Stimulated activated CD8-positive, alpha-beta memory T cell treated with anti-CD3 and anti-CD28 coated beads, Interleukin-12 subunit alpha, Interleukin-12 subunit beta, amount 100 ng/mL, for 24 hours (primary cell): Measurements from ENCODE around the gene MYOM1.
"Not testable (repeated sequence)": the region's sequence is repeated elsewhere in the genome, so short reads cannot be mapped to it uniquely, and the experiment has no call there.

ENCODE experiments used
- DNase-seq: peaks from one replicate; pipeline ENCODE4 v3.0.0-alpha.2; 2020; ENCODE audit errors: extremely low read depth

The MYOM1 gene

DNA sequence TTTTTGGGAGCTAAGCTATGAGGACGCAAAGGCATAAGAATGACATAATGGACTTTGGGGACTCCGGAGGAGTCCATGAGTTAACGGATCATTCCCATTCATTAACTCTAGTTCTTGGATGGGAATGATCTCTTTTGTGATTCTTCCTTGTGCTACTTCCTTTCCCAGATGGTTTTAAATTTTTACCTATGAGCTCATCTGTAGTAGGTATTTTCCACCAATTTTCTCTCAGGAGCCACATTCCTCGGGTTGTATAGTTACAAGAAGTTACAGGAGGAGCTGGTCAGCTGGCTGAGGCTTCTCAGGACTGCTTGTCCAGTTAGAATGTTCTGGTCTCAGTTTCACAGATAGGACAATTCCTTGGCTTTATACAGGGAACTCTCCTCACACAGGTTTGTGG is 164.0 kb downstream of the MYOM1 start:
- no peak for DNase-seq

DNA sequence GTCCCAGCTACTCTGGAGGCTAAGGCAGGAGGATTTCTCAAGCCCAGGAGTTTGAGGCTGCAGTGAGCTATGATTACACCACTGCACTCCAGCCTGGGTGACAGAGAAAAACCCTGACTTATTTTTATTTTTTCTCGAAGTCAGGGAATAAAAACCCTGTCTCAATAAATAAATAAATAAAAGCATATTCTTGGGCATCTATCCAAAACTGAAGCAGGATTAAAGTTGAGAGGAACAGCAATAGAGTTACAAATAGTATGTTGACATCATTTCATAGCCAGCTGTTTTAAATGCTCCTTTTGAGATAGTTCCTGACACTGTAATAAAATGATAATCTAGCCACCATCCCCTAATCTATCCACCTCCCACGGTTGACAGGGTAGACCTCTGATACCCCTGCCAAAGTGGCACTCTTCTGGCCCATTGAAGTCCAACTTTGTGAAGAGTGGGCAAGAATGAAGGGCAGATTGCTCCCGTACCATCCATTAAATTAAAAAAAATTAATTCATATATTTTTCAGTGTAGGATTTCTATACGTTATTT is 164.5 kb downstream of the MYOM1 start:
- no peak for DNase-seq

DNA sequence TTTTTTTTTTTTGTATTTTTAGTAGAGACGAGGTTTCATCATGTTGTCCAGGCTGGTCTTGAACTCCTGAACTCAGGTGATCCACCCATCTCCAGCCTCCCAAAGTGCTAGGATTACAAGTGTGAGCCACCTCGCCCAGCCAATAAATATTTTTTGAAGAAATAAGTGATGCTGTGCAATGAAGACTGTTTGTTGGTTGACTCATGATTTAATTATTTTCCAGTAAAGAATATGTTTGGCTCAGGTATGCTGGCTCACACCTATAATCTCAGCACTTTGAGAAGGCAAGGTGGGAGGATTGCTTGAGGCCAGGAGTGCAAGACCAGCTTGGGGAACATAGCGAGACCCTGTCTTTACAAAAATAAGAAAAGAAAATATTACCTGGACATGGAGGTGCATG is 165.0 kb downstream of the MYOM1 start:
- DNase-seq: no peak

DNA sequence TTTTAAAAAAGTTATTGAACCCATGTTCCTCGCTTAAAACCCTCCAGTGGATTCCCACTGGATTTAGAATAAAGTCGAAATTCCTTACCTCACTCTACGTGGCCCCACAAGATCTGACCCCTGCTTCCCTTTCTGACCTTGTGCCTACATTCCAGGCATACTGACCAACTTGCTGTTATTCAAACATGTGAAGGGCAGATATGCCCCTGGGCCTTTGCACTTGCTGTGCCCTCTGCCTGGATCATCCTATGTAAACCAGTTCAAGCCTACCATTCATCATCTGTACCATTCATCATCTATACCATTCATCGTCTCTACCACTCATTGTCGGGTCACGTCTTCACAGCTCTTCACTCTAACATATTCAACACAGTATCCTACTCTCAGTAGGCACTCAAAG is 165.6 kb downstream of the MYOM1 start:
- no peak for DNase-seq

DNA sequence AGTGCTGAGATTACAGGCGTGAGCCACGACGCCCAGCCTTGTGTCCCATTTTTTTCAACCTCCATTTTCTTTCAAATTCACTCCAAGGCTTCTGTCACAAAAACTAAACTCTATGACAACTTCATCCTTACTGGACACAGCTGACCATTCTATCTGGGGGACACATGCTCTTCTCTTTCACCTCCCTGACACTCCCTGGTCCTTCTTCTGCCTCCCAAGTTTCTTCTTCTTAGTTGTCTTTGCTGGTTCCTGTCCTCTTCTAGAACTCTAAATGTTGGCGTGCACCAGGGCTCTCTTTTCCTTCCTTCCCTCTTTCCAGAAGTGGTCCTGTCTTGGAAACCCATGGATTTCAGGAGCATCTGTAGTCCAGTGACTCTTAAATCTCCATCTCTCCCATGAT is 166.7 kb downstream of the MYOM1 start:
- no peak for DNase-seq

DNA sequence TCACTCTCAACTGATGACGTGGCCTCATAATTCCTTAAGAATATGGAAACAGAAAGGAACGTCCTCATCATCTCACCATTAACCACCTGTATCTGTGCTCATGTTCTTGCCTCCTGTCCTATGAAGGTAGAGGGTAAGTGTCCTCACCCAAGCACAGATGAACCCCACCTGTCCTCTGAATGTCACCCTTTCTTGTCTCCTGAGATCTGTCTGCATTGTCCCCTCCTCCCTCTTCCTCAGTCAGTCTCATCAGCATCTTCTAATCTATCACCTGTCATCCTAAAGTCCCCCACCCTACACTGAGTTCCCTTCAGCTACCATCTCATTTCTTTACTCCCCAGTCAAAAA is 167.4 kb downstream of the MYOM1 start:
- no peak for DNase-seq

DNA sequence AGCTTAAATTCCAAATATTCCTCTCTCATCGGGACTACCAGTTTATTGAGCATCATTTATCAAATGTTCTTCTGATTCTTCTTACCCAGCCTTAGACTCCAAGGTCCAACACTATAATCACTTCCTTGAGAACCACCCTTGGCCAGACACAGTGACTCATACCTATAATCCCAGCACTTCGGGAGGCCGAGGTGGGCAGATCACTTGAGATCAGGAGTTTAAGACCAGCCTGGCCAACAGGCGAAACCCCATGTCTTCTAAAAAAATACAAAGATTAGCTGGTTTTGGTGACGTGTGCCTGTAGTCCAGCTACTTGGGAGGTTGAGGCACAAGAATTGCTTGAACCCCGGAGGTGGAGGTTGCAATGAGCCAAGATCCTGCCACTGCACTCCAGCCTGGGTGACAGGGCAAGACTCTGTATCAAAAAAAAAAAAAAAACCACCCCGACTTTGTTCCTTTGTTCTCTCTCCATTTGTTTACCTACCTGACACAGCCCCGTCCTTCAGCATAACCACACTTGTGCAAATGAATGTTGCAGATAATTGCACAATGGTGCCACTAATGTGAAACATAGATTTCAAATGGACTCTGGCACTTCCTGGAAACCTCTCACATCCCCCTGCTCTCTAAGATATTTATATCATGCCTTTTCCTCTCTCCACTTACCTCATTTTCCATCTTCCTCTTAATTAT is 167.9 kb downstream of the MYOM1 start:
- DNase-seq: no peak

DNA sequence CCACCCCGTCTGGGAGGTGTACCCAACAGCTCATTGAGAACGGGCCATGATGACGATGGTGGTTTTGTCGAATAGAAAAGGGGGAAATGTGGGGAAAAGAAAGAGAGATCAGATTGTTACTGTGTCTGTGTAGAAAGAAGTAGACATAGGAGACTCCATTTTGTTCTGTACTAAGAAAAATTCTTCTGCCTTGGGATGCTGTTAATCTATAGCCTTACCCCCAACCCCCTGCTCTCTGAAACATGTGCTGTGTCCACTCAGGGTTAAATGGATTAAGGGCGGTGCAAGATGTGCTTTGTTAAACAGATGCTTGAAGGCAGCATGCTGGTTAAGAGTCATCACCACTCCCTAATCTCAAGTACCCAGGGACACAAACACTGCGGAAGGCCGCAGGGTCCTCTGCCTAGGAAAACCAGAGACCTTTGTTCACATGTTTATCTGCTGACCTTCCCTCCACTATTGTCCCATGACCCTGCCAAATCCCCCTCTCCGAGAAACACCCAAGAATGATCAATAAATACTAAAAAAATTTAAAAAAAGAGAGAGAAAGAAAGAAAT is 169.8 kb downstream of the MYOM1 start:
- DNase-seq: not testable (repeated sequence)

DNA sequence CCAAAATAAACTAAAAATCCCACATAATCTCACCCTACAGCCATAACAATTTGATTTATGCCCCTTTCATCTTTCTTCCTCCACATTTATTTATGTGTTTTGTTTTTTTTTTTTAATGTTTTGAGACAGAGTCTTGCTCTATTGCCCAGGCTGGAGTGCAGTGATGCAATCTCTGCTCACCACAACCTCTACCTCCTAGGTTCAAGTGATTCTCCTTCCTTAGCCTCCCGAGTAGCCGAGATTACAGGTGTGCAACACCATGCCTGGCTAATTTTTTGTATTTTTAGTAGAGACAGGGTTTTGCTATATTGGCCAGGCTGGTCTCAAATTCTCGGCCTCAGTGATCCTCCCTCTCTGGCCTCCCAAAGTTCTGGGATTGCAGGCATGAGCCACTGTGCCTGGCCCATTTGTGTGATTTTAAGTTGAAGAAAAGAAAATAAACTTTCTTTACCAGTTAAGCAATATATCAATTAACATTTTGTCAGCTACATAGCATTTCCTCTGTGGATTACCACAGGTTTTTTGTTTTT is 170.9 kb downstream of the MYOM1 start:
- DNase-seq: no peak

DNA sequence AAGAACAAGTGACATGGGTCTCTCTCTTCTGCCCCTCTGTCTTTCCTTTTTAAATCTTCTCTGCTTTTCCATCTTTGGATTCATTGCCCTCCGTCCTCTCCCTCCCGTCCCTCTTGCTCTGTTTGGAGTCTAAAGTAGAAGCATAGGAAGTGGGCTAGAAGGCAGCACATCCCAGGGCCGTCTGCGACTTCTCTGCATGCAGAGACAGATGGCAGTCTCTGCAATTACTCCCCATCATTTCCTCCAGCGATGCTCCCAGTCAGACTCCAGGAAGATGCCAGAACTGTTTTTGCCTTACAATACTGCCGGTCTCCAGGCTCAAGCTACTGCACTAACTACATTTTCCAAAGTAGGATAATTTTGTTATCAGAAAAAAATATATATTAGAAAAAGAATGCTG is 171.6 kb downstream of the MYOM1 start:
- DNase-seq: no peak

DNA sequence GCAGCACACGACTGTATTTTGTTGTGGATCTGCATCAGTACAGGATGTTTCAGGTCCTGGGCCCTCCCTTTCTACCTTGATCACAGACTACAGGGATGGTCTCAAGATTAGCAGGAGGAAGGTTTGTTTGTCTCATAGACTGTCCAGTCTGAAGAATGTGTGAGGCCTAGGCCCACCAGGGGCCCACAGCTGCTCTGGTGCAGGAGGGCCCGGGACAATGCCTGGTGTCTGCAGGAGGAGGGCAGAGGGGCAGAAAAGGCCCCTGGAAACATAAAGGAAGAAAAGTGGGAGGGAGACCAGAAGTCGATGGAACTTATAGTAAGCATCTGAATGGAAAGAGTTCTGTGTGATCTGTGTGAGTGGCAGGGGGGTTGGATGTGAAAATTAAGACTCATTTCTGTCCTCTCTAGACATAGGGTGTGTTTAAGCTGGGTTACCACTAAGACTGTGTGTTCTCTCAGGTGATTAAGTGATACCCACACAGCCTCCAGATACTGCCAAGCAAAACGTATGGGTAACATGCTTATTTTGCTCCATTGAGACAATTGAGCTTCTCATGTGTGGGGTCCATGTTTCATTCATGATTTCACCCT is 173.5 kb downstream of the MYOM1 start:
- no peak for DNase-seq

DNA sequence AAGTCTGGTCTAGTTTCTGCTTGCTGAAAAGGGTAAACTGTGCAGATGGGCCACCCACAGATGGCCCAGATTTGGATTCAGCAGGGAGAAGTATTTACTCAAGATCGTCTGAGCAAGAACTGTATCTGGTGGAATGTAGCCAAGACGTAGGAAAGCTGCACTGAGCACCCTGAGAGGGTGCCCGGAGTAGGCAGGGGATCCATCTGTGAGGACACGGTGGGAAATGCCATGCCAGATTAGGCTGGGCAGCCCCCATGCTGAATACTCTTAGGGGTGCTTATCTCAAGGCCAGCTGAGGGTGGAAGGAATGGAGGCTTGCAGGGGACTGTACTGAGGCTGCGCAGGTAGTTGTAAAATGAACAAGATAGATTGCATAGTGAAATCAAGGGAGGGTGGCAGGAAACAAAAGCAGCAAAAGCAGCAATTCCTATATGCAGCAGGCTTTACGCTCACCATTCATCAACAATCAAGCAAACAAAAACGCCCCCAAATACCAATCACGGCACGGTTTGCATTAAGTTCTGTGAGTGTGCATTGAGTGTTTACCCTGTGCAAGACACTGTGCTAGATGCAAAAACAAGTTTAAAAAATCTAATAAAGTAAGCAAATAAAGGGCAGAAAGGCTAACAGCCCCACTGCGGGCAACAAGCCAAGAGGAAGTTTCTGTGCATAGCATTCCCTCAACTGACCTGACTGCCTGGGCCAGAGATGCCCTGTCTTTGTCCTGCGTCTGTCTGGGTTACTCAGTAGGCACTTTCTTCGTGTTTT is 174.7 kb downstream of the MYOM1 start:
- no peak for DNase-seq

DNA sequence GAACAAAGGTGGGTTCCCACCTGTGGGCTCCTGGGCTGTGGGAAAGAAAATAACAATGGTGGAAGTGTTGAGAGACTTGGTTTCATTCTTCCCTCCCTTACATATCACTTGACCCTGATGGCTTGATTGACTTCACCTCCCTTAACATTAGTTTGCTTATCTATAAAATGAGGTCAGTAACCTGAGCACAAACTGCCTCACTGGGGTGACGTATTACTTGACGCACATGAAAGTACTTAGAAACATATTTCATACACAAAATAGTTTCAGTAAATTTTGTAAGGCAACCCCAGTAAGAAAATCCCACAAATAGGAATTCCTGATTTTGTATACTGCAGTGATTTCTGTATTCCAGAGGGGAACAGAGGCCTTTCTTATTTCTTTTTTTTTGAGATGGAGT is 177.4 kb downstream of the MYOM1 start:
- no peak for DNase-seq

DNA sequence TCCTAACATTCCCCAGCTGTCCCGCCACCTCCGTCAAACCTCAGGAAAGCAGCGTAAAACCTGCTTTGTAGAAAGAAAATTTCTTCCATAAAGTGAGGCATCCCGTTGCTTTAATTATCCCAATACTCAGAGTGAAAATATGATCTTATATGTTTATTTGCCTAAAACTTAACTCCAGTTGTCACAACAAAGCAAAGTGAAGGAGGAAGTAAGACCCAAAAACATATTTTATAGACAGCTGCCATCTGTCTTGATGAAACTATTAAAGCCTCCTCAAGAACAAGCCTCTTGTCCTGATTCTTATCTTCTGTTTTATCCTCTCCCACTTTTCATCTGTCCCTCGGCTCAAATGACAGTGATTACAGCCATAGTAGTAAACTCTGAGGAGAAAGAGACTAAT is 177.9 kb downstream of the MYOM1 start:
- no peak for DNase-seq

DNA sequence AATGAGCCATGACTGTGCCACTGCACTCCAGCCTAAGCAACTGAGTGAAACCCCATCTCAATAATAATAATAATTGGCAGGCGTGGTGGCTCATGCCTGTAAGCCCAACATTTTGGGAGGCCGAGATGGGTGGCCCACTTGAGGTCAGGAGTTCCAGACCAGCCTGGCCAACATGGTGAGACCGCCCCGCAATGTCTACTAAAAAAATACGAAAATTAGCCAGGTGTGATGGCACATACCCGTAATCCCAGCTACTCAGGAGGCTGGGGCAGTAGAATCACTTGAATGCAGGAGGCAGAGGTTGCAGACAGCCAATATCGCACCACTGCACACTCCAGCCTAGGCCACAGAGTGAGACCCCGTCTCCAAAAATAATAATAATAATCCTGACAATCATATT is 178.9 kb downstream of the MYOM1 start:
- no peak for DNase-seq

DNA sequence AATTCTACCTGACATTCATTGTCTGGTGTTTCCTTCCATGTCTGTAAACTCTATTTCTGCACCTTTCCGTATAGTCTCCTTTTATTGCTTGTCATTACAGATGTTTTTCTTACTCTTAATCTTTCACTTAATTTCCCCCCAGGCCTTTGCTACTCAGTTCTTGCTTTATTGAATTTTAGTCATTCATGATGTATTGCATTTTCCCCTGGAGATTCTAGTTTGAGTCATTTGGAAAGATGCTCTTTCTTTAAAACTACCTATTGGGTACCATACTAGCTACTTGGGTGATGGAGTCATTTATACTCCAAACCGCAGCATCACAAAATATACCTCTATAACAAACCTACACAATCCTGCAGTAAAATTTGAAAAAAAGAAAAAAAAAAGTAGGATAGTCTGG is 179.6 kb downstream of the MYOM1 start:
- DNase-seq: no peak

DNA sequence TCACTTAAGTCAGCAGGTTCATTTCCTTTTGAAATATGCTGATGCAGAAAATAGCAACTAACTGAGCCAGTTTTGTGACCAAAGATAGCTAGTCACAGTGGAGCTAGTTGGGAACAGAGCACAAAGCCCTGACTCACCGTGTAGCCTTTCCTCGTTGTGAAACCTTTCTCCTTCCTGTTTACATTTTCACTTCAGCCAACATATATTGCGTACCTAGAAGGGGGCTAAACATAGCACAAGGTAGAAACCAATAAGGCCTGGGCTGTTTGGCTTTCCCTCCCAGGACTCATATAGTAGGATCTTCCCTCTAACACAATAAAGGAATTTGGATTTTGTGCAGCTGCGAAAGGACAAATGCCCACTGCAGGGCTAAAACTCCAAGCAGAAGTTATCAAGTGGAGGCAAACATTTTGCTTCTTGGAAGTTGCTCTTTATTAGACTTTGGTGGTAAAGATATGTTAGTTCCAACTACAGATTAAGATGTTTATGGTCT is 182.3 kb downstream of the MYOM1 start:
- DNase-seq: no peak

DNA sequence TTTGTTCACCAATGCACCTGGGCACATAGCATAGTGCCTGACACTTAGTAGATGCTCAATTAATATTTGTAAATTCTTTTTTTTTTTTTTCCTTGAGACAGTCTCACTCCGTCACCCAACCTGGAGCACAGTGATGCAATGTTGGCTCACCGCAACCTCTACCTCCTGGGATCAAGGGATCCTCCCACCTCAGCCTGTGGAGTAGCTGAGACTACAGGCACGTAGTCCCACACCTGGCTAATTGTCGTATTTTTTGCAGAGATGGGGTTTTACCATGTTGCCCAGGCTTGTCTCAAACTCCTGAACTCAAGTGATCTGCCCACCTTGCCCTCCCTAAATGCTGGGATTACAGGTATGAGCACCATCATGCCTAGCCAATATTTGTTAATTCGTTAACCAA is 183.7 kb downstream of the MYOM1 start:
- no peak for DNase-seq

DNA sequence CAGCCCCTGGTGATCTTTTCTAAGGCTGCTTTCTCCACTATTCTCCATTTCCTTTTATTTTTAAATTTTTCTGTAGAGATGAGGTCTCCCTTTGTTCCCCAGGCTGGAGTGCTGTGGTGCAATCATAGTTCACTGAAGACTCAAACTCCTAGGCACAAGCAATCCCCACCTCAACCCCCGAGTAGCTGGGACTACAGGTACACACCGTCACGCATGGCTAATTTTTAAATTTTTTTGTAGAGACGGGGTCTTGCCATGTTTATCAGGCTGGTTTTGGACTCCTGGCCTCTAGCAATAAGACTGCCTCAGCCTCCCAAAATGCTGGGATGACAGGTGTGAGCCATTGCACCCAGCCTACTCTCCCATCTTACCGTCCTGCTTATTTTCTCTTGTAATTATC is 184.1 kb downstream of the MYOM1 start:
- DNase-seq: no peak

DNA sequence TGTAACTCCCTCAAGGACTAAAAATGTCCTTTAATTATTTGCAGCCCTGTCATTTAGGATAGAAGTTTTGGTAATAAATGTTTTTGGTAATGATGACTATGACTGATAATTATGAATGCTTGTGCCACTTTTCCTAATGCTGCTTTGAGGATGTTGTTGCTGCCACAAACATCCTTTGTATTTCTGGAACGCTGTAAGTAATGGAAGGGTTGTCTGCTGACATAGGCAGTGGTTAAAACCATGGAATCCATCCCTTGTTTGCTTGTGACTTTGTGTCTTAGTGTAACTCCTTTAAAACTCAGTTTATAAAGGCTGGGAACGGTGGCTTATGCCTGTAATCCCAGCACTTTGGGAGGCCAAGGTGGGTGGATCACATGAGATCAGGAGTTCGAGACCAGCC is 187.0 kb downstream of the MYOM1 start:
- DNase-seq: no peak

DNA sequence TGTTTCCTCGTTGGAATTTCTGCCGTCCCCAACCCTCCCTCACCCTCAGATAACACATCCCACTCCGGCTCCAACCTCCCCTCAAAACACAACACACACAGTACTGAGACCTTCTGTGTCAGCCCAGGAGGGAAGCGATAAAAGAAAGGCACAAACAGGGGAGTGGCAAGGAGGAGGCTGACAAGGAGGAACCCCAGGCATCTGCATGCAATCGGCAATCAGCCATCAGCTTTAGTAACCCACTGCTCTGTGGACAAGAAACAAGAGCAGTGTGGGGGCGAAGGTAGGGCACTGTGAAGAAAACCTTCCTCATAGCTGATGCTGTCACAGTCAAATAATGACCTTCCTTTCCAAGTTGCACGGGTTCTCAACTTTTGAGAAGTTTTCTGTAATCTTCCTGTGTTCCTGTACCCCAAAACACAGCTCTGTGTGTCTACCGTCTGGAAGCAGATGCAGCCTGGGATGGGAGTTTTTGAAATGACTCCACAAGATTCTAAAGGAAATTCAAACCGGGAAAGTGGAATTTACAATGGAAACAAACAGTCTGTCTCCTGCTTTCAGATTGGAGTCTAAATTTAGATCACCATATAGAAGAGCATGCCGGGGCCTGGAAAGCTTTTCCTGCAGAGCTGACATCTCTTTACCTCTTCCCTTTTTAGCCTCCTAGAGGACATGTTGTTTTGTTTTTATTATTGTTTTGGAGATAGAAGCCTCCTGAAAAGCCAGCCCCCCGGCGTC is 190.4 kb downstream of the MYOM1 start:
- no peak for DNase-seq

DNA sequence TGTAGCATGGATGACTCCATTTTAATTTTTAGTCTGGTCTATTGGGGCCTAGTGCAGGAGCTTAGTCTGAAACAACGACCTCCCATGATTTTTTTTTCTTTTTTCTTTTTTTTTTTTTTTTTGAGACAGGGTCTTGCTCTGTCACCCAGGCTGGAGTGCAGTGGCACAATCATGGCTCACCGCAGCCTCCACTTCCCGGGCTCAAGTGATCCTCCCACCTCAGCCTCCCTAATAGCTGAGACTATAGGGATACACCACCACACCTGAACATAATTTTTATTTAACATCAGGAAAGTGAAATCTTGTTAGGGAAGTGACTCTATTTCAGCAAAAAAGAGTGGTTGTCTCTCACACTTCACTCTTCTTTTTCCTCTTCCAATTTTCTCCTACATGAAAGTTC is 191.7 kb downstream of the MYOM1 start:
- not testable (repeated sequence) for DNase-seq
